Stimulated activated CD8-positive, alpha-beta memory T cell treated with anti-CD3 and anti-CD28 coated beads, Interleukin-12 subunit alpha, Interleukin-12 subunit beta, amount 100 ng/mL, for 24 hours (primary cell): Measurements from ENCODE around the gene MUC6.

ENCODE experiments used
- DNase-seq: peaks from one replicate; pipeline ENCODE4 v3.0.0-alpha.2; 2020; ENCODE audit errors: extremely low read depth

Gene MUC6

GRCh38 chr11:967995-968751 is 68.3 kb downstream of the MUC6 start:
- no peak for DNase-seq

- no peak for DNase-seq
These were observed 71.2 kb downstream of the MUC6 start for GRCh38 chr11:965206-965775.

GRCh38 chr11:963852-964251 is 72.7 kb downstream of the MUC6 start:
- no peak for DNase-seq
